GM12878 (cell line): ENCODE measurements around the gene NKAIN2.

Experiments
- CTCF ChIP-seq, 3 experiments: IDR thresholded peaks in 2 of 3; conservative IDR thresholded peaks in 1 of 3; 2 replicates each; pipeline ENCODE4 v1.5.1; 2011; ENCODE audit warnings: low read depth in 3 of 3, low read length in 3 of 3, mild to moderate bottlenecking in 3 of 3, control low read depth in 2 of 3, moderate library complexity in 2 of 3, inconsistent platforms in 1 of 3, mixed read lengths in 1 of 3; ENCODE audit not compliant: control insufficient read depth in 2 of 3, insufficient read depth in 1 of 3; ENCODE audit errors: extremely low read depth in 1 of 3
- JUNB ChIP-seq: IDR thresholded peaks from 2 replicates; pipeline ENCODE4 v1.6.1; 2016; ENCODE audit warnings: antibody characterized with exemption, mild to moderate bottlenecking
- MYC ChIP-seq: IDR thresholded peaks from 2 replicates; pipeline ENCODE4 v1.6.1; 2011; ENCODE audit warnings: mild to moderate bottlenecking, low read length, moderate library complexity, inconsistent platforms; ENCODE audit not compliant: insufficient read depth, insufficient replicate concordance, insufficient read length, severe bottlenecking
- POLR2A ChIP-seq: IDR thresholded peaks from 2 replicates; pipeline ENCODE4 v1.6.1; 2011; ENCODE audit warnings: low read depth, mild to moderate bottlenecking, low read length
- POLR2AphosphoS2 ChIP-seq: IDR thresholded peaks from 2 replicates; pipeline ENCODE4 v1.6.1; 2011; ENCODE audit warnings: low read depth, mild to moderate bottlenecking, low read length, improper control_type of control experiment, moderate library complexity
- SREBF1 ChIP-seq: IDR thresholded peaks from 2 replicates; pipeline ENCODE4 v1.6.1; 2012; ENCODE audit warnings: mild to moderate bottlenecking, low read length
- TF ChIP-seq, protein P1 (sequence below): IDR thresholded peaks from 2 replicates; pipeline ENCODE4 v1.6.1; 2012; ENCODE audit warnings: mild to moderate bottlenecking, low read depth, low read length
- TF ChIP-seq, protein P2 (sequence below): fragments of 450-650 bp; IDR thresholded peaks from 2 replicates; pipeline ENCODE4 v1.6.1; 2016; ENCODE audit warnings: mild to moderate bottlenecking

DNA sequence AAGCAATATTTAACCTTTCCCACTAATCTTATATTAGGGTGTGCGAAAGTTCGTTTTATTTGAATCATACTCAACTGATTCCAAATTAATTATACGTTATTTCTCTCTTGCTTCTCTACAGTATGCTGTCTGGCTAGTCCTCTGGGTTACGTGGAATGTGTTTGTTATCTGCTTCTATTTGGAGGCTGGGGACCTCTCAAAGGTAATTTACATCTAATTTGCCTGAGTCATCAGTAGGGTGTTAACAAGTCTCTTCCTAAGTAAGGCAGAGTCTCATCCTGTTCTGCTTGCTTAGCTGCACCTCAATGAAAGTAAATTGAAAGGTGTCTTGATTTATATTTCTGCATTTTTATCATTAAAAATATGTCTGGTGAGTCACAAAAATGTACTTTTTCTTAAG, 551.5 kb downstream of the NKAIN2 start:
- TF ChIP-seq CTCF (IDR thresholded peaks at IDR 0.05 in 2 of 3, conservative IDR thresholded peaks at IDR 0.05 in 1 of 3; ENCODE audit: control insufficient read depth in 2 of 3, extremely low read depth in 1 of 3, insufficient read depth in 1 of 3, low read depth in 3 of 3, low read length in 3 of 3) (no peak), JUNB (no peak), POLR2AphosphoS2 (no peak), SREBF1 (no peak), MYC (no peak), POLR2A (no peak)
- TF ChIP-seq, protein P1, sequence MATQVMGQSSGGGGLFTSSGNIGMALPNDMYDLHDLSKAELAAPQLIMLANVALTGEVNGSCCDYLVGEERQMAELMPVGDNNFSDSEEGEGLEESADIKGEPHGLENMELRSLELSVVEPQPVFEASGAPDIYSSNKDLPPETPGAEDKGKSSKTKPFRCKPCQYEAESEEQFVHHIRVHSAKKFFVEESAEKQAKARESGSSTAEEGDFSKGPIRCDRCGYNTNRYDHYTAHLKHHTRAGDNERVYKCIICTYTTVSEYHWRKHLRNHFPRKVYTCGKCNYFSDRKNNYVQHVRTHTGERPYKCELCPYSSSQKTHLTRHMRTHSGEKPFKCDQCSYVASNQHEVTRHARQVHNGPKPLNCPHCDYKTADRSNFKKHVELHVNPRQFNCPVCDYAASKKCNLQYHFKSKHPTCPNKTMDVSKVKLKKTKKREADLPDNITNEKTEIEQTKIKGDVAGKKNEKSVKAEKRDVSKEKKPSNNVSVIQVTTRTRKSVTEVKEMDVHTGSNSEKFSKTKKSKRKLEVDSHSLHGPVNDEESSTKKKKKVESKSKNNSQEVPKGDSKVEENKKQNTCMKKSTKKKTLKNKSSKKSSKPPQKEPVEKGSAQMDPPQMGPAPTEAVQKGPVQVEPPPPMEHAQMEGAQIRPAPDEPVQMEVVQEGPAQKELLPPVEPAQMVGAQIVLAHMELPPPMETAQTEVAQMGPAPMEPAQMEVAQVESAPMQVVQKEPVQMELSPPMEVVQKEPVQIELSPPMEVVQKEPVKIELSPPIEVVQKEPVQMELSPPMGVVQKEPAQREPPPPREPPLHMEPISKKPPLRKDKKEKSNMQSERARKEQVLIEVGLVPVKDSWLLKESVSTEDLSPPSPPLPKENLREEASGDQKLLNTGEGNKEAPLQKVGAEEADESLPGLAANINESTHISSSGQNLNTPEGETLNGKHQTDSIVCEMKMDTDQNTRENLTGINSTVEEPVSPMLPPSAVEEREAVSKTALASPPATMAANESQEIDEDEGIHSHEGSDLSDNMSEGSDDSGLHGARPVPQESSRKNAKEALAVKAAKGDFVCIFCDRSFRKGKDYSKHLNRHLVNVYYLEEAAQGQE: no peak
- TF ChIP-seq, protein P2, sequence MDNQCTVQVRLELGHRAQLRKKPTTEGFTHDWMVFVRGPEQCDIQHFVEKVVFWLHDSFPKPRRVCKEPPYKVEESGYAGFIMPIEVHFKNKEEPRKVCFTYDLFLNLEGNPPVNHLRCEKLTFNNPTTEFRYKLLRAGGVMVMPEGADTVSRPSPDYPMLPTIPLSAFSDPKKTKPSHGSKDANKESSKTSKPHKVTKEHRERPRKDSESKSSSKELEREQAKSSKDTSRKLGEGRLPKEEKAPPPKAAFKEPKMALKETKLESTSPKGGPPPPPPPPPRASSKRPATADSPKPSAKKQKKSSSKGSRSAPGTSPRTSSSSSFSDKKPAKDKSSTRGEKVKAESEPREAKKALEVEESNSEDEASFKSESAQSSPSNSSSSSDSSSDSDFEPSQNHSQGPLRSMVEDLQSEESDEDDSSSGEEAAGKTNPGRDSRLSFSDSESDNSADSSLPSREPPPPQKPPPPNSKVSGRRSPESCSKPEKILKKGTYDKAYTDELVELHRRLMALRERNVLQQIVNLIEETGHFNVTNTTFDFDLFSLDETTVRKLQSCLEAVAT: no peak
